Prostate gland (tissue), 2 donors: ENCODE measurements around the gene ATP6V1G1.

ENCODE experiments used
- POLR2A ChIP-seq: fragments of 450-650 bp; IDR thresholded peaks from one replicate; pipeline ENCODE4 v1.6.1; 2016; ENCODE audit warnings: antibody characterized with exemption, mild to moderate bottlenecking
- POLR2AphosphoS5 ChIP-seq: sonication (generic); formaldehyde crosslinking; IDR thresholded peaks from one replicate; pipeline ENCODE4 v1.6.1; 2017; ENCODE audit warnings: antibody characterized with exemption
- TF ChIP-seq, protein P1 (sequence below), 4 experiments: fragments of 200-600 bp in 2 of 4; fragments of 450-650 bp in 2 of 4; sonication (generic) in 2 of 4; IDR thresholded peaks; 1 replicate in 3 of 4; 2 replicates in 1 of 4; pipeline ENCODE4 v1.5.1; 2016 to 2019; ENCODE audit warnings: antibody characterized with exemption in 4 of 4, mild to moderate bottlenecking in 2 of 4, moderate library complexity in 2 of 4

DNA sequence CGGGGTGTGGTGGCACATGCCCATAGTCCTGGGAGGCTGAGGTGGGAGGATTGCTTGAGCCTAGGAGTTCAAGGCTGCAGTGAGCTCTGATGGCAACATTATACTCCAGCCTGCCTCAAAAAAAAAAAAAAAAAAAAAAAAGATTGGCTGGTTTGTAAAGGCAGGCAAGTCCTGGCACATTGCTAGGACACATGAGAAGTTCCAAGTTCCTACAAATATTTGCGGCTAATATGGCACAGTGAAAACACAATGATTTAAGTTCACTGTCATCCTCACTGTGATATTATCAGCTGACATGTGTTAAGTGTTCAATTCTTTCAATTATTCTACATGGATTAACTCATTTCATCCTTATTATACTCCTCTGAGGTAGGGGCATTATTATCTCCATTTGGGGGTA lies 43.6 kb downstream of the ATP6V1G1 start:
- TF ChIP-seq, protein P1, sequence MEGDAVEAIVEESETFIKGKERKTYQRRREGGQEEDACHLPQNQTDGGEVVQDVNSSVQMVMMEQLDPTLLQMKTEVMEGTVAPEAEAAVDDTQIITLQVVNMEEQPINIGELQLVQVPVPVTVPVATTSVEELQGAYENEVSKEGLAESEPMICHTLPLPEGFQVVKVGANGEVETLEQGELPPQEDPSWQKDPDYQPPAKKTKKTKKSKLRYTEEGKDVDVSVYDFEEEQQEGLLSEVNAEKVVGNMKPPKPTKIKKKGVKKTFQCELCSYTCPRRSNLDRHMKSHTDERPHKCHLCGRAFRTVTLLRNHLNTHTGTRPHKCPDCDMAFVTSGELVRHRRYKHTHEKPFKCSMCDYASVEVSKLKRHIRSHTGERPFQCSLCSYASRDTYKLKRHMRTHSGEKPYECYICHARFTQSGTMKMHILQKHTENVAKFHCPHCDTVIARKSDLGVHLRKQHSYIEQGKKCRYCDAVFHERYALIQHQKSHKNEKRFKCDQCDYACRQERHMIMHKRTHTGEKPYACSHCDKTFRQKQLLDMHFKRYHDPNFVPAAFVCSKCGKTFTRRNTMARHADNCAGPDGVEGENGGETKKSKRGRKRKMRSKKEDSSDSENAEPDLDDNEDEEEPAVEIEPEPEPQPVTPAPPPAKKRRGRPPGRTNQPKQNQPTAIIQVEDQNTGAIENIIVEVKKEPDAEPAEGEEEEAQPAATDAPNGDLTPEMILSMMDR (IDR thresholded peaks at IDR 0.05) = no peak
- TF ChIP-seq POLR2AphosphoS5 (peak; percentile 39), POLR2A (no peak)
